Activated B cell treated with CpG ODN at 0.5 μM for 24 hours (primary cell): ENCODE measurements around the gene KIAA0319L. TPM values are rescaled to one million over a fixed set of nuclear protein-coding genes. Genes with fewer than 3 reads are reported as not detected.

Experiments
- ATAC-seq: fragments of 200-7000 bp; cut with Tn5 transposase; one replicate; pipeline ENCODE4 v1.10.0; 2021; ENCODE audit warnings: low read depth, mild to moderate bottlenecking, moderate library complexity
- CTCF ChIA-PET: fragments of 350-600 bp; sonication (Branson Sonifier 250); formaldehyde crosslinking; loops from one replicate; lab custom pipeline; 2021; ENCODE audit warnings: antibody characterized with exemption; lab: Charles Lee
- POLR2A ChIA-PET: fragments of 350-600 bp; sonication (Branson Sonifier 250); formaldehyde crosslinking; loops from one replicate; lab custom pipeline; 2021; ENCODE audit warnings: antibody characterized with exemption; lab: Charles Lee
- DNase-seq: peaks from one replicate; pipeline ENCODE4 v3.0.0; 2022
- H3K27ac Mint-ChIP-seq: one replicate; pipeline ENCODE4 v1.8.0; 2020; ENCODE audit warnings: mixed read lengths
- H3K27me3 Mint-ChIP-seq: one replicate; pipeline ENCODE4 v1.8.0; 2021; ENCODE audit warnings: mixed read lengths
- H3K36me3 Mint-ChIP-seq: one replicate; pipeline ENCODE4 v1.8.0; 2021; ENCODE audit warnings: low read depth, mixed read lengths
- H3K4me1 Mint-ChIP-seq: one replicate; pipeline ENCODE4 v1.8.0; 2021; ENCODE audit warnings: mixed read lengths
- H3K4me3 Mint-ChIP-seq: one replicate; pipeline ENCODE4 v1.8.0; 2020; ENCODE audit warnings: mild to moderate bottlenecking, mixed read lengths
- H3K9me3 Mint-ChIP-seq: one replicate; pipeline ENCODE4 v1.8.0; 2020; ENCODE audit warnings: mixed read lengths
- intact Hi-C: fragments of 100-400 bp; cut with micrococcal nuclease; formaldehyde crosslinking; loops from one replicate; pipeline ENCODE4 v1.15.1; 2024
- total RNA-seq: library from RNA; stranded (reverse); gene quantifications from 2 replicates; pipeline ENCODE4 v1.2.3, GENCODE V29; 2022
- TF ChIP-seq, protein P1 (sequence below): fragments of 200-600 bp; IDR thresholded peaks from one replicate; pipeline ENCODE4 v1.8.0; 2022; ENCODE audit warnings: antibody characterized with exemption, mild to moderate bottlenecking

The KIAA0319L gene
- total RNA-seq, 1 donor from 2014 or later: 59.1 TPM

DNA sequence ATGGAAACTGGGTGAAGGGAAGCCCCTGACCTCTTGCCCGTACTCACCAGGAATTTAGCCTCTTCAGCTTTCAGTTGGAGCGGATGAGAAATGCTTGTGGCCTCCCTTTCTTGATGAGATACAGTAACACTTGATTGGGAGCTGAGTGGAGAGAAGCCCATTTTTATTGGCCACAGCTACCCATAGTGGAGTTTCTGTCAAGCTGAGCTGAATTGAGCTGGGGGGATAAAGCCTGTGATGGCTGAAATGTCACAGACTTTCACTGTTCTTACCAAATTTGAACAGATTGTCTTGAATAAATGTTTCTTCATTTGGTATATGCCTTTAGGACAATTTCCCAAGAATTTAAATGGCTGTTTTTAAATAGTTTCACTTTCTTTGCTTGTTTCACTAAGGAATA lies 162.8 kb downstream of the KIAA0319L start:
- POLR2A ChIA-PET: no interaction called here

DNA sequence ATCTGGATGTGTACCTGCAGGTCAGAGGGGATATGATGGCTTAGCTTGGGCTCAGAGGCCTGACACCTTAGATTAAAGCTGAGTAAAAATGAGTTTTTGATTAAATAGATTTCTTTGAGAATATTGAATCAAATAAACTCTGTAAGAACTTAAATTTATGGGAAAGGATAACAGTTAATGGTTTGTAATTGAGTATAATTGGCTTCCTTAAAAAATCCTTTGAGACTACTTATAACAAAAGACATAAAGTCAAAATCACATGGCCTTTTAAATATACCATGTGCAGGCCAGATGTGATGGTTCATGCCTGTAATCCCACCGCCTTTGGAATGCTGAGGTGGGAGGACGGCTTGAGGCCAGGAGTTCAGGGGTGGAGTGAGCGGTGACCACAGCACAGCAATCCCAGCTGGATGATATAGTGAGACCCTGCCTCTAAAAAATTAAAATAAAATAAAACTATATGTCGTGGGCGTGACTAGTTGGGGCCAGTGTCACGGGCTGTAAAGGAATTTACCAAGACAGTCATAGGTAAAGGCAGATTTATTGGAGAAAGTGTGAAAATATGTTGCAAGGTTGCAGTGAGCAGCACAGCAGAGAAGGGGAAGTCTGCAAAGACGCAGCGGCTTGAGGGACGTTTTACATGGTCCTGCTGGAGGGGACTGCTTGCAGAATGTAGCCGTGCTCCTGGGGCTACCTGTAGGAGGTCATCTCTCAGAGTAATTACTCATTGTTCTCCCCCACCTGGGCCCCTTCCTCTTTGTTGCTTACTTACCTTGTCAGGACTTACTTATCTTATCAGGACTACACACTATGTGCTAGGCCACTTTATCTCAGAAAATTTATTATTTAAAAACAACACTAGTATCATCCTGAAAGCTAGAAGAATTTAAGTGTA lies 166.4 kb downstream of the KIAA0319L start:
- Mint-ChIP-seq H3K27me3 (no peaks in the 10 kb centered on the region), H3K4me1 (no peaks in the 10 kb centered on the region), H3K36me3 (peaks cover 65% of the 10 kb centered on the region), H3K4me3 (no peak overlapping the region), H3K27ac (no peak overlapping the region), H3K9me3 (no peaks in the 10 kb centered on the region)
- intact Hi-C loops: no loop called here
- DNase-seq (no peak), ATAC-seq (no peak)
- POLR2A ChIA-PET: no interaction called here
- TF ChIP-seq, protein P1, sequence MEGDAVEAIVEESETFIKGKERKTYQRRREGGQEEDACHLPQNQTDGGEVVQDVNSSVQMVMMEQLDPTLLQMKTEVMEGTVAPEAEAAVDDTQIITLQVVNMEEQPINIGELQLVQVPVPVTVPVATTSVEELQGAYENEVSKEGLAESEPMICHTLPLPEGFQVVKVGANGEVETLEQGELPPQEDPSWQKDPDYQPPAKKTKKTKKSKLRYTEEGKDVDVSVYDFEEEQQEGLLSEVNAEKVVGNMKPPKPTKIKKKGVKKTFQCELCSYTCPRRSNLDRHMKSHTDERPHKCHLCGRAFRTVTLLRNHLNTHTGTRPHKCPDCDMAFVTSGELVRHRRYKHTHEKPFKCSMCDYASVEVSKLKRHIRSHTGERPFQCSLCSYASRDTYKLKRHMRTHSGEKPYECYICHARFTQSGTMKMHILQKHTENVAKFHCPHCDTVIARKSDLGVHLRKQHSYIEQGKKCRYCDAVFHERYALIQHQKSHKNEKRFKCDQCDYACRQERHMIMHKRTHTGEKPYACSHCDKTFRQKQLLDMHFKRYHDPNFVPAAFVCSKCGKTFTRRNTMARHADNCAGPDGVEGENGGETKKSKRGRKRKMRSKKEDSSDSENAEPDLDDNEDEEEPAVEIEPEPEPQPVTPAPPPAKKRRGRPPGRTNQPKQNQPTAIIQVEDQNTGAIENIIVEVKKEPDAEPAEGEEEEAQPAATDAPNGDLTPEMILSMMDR: no peak
- CTCF ChIA-PET: interaction anchor here (1.3 kb wide), 1 partner anchor 60 kb away, joined by 3 read pairs; no protein-coding TSS in a partner anchor

More for the DNA sequence above, 162.8 kb downstream of the KIAA0319L start:
- Mint-ChIP-seq H3K27ac (no peak overlapping the region), H3K4me3 (no peak overlapping the region), H3K4me1 (no peaks in the 10 kb centered on the region), H3K36me3 (peaks cover 71% of the 10 kb centered on the region), H3K27me3 (no peaks in the 10 kb centered on the region), H3K9me3 (no peaks in the 10 kb centered on the region)
- CTCF ChIA-PET: interaction anchor here (0.9 kb wide), 1 partner anchor 170 kb away, joined by 3 read pairs; no protein-coding TSS in a partner anchor
- DNase-seq: no peak
- TF ChIP-seq, protein P1: no peak
- intact Hi-C loops: no loop called here
- ATAC-seq: no peak

- TF ChIP-seq, protein P1: no peak
- ChIA-PET CTCF (no interaction called here), POLR2A (no interaction called here)
- no peaks in the 10 kb centered on the region for H3K27me3 Mint-ChIP-seq
- DNase-seq: no peak
- H3K4me1 Mint-ChIP-seq: no peaks in the 10 kb centered on the region
- no peak overlapping the region for H3K27ac Mint-ChIP-seq
- no peak for ATAC-seq
- intact Hi-C loops: no loop called here
- no peak overlapping the region for H3K4me3 Mint-ChIP-seq
- peaks cover 40% of the 10 kb centered on the region for H3K36me3 Mint-ChIP-seq
- H3K9me3 Mint-ChIP-seq: no peaks in the 10 kb centered on the region
Observed at GRCh38 chr1:35386959-35387358, 170.2 kb downstream of the KIAA0319L start.

DNA sequence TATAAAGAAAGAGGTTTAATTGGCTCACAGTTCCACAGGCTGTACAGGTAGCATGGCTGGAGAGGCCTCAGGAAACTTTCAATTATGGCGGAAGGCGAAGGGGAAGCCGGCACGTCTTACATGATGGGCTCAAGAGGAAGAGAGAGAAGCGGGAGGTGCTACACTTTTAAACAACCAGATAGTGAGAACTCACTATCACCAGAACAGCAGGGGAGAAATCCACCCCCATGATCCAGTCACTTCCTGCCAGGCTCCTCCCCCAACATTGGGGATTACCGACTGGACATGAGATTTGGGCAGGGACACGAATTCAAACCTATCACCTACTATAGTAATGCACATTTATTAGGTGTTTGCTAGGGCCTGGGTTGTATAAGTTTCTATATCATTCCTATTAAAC lies 170.9 kb downstream of the KIAA0319L start:
- Mint-ChIP-seq H3K36me3 (peaks cover 42% of the 10 kb centered on the region), H3K27me3 (no peaks in the 10 kb centered on the region), H3K27ac (no peak overlapping the region), H3K4me3 (no peak overlapping the region), H3K4me1 (no peaks in the 10 kb centered on the region), H3K9me3 (no peaks in the 10 kb centered on the region)
- POLR2A ChIA-PET: no interaction called here
- DNase-seq (no peak), ATAC-seq (no peak)
- CTCF ChIA-PET: no interaction called here
- TF ChIP-seq, protein P1: no peak
- intact Hi-C loops: no loop called here

Other genes starting within 250 kb of the KIAA0319L start
- 15.2 and 18.4 TPM in 2 replicates for gene NCDN, start 396 bp upstream of the KIAA0319L start, total RNA-seq
- gene TFAP2E, start 15.9 kb upstream of the KIAA0319L start, total RNA-seq: 1.9 and 2.0 TPM in 2 replicates
- 54.5 and 56.3 TPM in 2 replicates for gene PSMB2, start 84.1 kb upstream of the KIAA0319L start, total RNA-seq
- gene C1orf216, start 161.5 kb upstream of the KIAA0319L start, total RNA-seq: 4.4 and 5.8 TPM in 2 replicates
- 3.9 and 4.9 TPM in 2 replicates for gene CLSPN, start 212.6 kb upstream of the KIAA0319L start, total RNA-seq